GM12864 (cell line): Measurements from ENCODE around the gene EFHB.
A peak's percentile ranks its signal among the peaks of the same experiment; 100 is the strongest.
"Not testable (repeated sequence)": the region's sequence is repeated elsewhere in the genome, so short reads cannot be mapped to it uniquely, and the experiment has no call there.

Experiments
- DNase-seq: peaks from one replicate; pipeline ENCODE4 v3.0.0-alpha.2; 2011; ENCODE audit warnings: low read depth
- H3K4me3 ChIP-seq: 2 replicates; pipeline ENCODE4 v1.5.1; 2011; ENCODE audit warnings: mild to moderate bottlenecking, low read depth, low read length, control low read depth
- TF ChIP-seq, protein P1 (sequence below): IDR thresholded peaks from 2 replicates; pipeline ENCODE4 v1.5.1; 2011; ENCODE audit warnings: low read depth, mild to moderate bottlenecking, moderate library complexity, low read length, control low read depth, inconsistent platforms; ENCODE audit errors: missing control alignments

The EFHB gene

DNA sequence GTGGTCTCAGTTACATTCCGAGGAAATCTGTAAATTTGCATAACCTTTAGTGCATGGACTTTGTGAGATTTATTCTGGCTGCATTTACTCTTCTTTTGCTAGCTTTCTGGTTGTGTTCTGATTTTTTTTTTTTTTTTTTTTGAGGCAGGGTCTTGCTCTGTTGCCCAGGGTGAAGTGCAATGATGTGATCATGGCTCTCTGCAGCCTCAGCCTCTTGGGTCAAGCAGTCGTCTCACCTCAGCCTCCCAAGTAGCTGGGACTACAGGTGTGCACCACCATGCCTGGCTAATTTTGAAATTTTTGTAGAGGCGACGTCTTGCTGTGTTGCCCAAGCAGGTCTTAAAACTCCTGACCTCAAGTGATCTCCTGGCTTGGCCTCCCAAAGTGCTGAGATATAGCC, 25.5 kb upstream of the EFHB start:
- DNase-seq = no peak
- no peak overlapping the region for H3K4me3 ChIP-seq
- TF ChIP-seq, protein P1, sequence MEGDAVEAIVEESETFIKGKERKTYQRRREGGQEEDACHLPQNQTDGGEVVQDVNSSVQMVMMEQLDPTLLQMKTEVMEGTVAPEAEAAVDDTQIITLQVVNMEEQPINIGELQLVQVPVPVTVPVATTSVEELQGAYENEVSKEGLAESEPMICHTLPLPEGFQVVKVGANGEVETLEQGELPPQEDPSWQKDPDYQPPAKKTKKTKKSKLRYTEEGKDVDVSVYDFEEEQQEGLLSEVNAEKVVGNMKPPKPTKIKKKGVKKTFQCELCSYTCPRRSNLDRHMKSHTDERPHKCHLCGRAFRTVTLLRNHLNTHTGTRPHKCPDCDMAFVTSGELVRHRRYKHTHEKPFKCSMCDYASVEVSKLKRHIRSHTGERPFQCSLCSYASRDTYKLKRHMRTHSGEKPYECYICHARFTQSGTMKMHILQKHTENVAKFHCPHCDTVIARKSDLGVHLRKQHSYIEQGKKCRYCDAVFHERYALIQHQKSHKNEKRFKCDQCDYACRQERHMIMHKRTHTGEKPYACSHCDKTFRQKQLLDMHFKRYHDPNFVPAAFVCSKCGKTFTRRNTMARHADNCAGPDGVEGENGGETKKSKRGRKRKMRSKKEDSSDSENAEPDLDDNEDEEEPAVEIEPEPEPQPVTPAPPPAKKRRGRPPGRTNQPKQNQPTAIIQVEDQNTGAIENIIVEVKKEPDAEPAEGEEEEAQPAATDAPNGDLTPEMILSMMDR = no peak

DNA sequence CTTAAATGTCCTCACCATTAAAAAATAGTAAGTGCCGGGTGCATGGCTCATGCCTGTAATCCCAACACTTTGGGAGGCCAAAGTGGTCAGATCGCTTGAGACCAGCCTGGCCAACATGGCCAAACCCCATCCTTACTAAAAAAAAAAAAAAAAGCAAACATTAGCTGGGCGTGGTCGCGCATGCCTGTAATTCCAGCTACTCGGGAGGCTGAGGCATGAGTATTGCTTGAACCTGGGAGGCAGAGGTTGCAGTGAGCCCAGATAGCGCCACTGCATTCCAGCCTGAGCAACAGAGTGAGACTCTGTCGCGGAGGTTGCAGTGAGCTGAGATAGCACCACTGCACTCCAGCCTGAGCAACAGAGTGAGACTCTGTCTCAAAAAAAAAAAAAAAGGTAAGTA, 23.3 kb upstream of the EFHB start:
- DNase-seq, H3K4me3 ChIP-seq: not testable (repeated sequence)

DNA sequence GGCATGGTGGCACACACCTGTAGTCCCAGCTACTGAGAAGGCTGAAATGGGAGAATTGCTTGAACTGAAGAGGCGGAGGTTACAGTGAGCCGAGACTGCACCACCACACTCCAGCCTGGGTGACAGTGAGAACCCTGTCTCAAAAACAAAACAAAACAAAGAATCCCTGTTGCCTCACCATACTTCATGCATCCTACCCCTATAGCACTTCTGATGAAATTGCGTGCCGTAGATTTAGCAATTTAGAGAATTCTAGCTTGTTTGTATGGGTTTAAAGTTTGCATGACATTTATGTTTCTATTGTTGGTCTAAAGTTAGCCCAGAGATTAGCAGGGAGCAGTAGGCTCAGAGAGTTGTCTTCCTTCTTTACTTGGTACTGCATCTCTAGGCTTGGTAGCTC, 20.7 kb upstream of the EFHB start:
- DNase-seq = no peak
- H3K4me3 ChIP-seq = no peak overlapping the region
- TF ChIP-seq, protein P1 = no peak

DNA sequence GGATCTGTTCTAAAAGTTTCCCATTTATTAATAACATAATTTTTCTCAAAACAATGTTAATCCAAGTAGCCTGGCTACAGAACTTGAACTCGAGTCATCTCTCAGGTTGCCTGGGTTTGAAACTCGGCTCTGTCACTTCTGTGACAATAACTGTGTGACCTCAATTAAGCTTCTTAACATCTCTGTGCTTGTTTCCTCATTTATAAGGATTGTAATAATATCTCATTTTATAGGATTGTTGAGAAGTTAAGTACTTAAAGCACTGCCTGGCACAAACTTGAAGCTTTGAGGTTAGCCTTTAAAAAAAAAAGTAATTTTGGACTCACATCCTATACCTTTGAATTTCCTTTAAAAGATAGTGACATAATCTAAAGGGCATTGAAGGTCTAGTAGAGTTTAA, 16.3 kb upstream of the EFHB start:
- TF ChIP-seq, protein P1 = no peak
- DNase-seq = no peak
- H3K4me3 ChIP-seq = no peak overlapping the region

DNA sequence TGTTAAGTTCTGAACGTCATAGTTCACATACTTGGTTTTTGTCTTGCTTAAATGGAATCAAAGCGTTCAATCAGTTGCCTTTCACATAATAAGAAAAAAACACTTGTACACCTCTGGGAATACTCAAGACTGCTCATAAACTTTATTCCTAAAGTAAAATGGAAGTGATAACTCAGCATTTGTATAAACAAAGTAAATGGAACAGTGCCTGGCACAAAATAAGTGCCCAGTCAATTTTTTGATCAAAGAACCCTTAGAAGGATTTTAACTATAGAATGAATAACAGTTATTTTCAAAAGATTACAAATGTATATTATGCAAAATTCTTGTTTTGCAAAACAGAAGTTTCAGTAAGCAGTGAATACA, 14.2 kb upstream of the EFHB start:
- peak overlapping the region; percentile 78 for H3K4me3 ChIP-seq
- TF ChIP-seq, protein P1 = no peak
- no peak for DNase-seq

DNA sequence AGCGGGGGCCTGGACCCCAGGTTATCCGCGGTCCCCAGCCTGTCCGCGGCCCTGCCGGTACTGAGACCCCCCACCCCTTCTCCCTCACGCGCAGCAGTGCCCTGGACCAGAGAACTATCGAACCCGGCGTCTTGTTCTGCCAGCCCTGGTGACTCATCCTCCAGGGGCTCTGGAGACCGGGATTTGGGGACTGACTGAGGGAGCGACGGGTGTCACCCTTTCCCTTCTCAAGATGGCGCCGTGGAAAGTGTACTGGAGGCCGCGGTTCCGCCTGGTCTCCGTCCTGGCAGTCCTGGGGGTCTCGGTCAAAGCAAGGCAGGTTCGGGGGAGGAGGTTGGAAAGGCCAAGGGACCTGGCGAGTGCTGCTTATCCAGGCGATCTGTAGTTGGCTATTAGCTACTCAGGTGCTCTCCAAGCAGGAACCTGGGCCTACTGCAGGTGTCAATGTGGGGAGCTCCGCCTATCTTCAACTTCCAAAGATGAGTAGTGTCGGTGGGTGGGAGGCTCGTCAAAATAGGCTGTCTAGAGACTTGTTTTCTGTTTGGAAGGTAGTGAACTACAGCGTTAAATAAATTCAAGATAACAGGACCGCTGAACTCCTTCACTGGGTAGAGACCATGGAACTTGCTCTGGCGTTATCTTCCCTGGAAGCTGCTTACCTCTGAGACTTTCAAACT, 13.7 kb upstream of the EFHB start:
- no peak for DNase-seq
- TF ChIP-seq, protein P1 = no peak
- H3K4me3 ChIP-seq = peak overlapping the region; percentile 78

DNA sequence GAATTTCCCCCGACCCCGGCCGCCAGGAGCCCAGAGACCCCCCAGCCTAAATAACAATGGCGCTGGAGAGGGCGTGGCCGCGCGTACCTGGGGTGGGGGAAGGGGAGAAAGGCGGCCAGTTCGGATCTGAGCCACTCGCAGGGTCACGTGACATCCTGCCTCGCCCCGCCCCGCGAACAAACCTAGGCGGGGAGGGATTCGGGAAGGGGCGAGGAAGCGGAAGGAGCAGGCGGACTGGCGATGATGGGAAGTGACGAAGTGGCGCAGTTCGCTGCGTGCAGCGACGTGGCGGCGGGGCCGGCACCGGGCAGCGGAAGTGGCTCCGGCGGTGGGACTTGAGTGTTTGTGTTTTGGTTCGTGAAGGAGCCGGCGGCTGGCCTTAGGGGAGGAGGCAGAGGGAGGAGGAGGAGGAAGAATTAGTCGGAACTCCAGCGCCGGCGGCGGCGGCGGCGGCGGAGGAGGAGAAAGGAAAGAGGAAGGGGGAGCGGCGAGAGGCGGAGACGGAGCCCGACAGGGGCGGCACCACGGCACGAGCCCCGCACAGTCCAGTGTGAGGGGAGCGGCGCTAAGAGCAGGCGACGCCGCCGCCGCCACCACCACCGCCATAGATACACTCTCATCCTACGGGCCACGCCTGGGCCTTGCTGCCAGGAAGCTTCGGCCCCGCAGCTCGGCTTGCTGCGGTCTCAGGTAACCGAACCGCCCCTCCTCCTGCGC, 13.0 kb upstream of the EFHB start, which contains the start of gene RAB5A:
Gene RAB5A (plus strand): TSS at position 266 of the 717 bp plus-strand sequence. CDS start 3,802 bp downstream, outside the sequence.
- TF ChIP-seq, protein P1 = no peak
- peak; percentile 95 for DNase-seq
- peak within 1 kb of the TSS; percentile 78 for H3K4me3 ChIP-seq
